Posterior cingulate gyrus (tissue), 11 donors: ENCODE results near the gene NPR2.

Experiments used
- DNase-seq, 10 donors: peaks; one replicate each; pipeline versions ENCODE4 v3.0.0 to v3.0.0-alpha.2; 2020 to 2021; ENCODE audit warnings: mixed read lengths in 3 of 10
- intact Hi-C: fragments of 100-400 bp; cut with DNase I; formaldehyde crosslinking; loops from one replicate; pipeline ENCODE4 v1.15.1; 2023

Gene NPR2

DNA sequence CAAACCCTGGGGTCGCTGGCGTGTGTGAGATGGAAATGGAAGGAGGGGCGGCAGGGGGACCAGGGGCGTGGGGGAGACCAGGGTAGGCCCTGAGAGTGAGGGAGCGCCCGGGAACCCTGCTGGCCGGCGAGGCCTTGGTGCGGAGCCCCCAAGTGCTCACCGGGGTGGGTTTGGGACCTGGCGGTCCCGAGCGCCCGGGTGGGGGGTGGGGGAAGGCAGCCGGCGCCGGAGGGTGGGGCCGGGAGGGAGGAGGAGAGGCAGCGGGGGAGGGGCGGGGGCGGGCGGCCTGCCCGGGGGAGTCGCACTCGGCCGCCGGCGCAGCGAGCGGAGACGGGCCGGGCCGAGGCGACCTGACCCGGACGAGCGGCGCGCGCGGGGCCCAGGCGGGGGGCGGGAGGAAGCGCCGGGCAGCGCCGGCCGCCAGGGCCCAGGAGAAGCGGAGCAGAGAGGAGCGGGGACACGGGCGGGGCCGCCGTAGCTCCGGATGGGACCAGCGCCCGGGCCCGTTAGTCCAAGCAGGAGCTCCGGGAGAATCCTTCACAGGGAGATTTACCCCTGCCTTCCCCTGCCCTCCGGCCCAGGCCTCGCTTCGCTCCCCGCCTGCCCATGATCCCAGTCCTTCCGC is at the start of gene NPR2:
NPR2 (plus strand) TSS at position 295 of the 625 bp plus-strand sequence. CDS start 818 bp downstream, outside the sequence.
- intact Hi-C loops, result loop anchor here (2.0 to 5.0 kb wide), 2 partner anchors 36 to 91 kb away; partner anchors contain the start of genes FAM221B and TMEM8B
- DNase-seq, result peak in 3 of 10 donors; percentile 19 to 91 (median 27)

DNA sequence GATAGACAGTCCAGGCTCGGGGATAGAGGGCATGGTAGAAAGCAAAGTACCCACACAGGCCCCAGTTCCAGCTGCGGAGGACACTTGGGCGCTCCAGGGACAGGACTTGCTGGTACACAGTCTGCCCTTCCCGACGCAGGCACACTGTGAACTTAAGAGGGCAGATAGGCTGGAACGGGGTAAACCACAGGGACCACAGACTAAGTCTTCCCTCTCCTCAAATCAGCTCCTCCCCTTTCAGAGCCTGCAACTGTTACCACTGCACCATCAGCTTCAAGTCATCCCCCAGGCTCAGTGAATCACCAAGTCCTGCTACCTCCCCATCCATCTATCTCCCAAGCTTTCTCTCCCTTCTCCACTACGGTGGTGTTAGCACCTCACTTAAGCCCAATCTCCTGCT is 49.7 kb upstream of the NPR2 start:
- intact Hi-C loops, result no loop called here
- DNase-seq, result peak in 1 of 10 donors; percentile 15

DNA sequence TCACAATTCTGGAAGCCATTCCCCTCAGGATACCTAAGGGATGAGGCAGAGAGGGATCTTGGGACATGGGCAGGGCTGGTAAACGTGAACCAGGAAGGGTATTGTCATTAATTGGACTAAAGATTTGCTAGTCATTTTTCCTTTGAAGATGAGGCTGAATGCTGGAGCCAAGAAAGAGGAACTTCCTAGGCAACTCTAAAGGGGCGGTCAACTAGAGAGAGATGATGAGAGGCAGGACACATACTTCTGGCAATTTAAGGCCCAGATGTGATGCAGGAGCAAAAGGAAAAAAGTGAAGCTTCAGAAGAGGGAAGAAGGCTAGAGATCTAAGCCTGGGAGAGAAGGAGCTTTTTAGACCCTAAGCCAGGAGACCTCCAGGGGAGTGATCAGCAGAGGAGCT is 47.9 kb upstream of the NPR2 start:
- no peak for DNase-seq
- intact Hi-C loops, result no loop called here

DNA sequence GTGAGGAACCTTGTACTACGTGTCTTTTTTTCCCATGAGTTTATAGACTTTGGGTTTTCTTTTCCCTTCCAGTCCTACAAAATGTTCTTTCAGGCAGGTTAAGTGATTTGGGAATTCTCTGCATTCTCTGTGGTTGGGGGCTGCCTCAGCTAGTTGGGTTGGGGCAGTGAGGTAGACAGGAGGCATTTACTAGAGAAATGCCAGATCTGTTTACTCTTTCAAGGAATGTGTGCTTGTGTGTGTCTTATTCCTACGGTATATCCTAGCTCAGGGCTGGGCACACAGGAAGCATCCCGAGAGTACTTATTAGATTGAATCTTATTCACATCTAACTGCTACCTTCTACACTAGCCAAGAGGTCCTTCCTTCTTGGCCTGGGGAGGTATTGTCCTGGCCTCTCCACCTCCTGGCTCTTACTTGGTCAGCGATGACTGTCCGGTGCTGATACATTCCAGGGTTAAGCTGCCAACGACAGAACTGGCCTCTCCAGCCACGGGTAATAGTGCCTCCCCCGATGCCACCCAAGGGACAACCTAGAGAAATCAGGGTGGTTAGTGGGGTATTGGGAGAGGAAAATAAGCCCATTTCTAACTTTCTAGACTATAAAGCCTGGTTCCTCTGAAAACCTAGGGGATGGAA is 47.4 kb upstream of the NPR2 start:
- DNase-seq, result no peak
- intact Hi-C loops, result no loop called here

DNA sequence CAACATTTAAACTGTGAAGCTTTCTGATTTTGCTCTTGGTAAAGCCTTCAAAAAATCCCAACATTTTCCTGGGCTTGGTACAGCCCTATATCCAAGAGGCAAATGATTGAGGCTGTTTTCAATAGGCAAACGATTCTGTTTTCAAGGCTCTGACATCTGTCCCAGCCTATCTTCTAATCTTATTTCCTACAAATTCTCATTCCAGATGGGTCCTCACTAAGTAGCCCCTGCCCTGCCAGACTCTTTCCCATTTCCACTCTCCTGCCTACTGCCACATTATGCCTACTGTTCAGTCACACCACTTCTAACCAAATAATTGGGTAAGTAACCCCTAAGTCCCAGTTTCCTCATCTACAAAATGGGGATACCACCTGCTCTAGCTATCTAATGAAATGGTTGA is 45.8 kb upstream of the NPR2 start:
- intact Hi-C loops, result no loop called here
- no peak for DNase-seq

DNA sequence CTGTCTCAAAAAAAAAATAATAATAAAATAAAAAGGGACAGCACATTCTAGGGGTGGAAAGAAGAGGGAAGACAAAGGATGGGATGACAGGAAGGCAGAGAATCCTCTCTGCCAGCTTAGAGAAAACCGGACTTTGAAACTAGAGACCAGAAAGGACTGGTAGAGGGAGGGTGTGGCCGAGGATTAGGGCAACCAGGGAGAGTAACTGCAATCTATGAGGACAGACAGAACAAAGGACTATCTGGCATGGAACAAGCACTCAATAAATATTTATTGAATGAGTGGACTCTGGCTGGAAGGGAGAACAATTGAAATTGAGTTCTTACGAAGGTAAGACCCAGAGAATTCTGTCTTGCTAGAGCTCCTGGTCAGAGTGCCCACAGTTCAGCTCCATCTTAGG is 44.8 kb upstream of the NPR2 start:
- DNase-seq, result no peak
- intact Hi-C loops, result no loop called here

DNA sequence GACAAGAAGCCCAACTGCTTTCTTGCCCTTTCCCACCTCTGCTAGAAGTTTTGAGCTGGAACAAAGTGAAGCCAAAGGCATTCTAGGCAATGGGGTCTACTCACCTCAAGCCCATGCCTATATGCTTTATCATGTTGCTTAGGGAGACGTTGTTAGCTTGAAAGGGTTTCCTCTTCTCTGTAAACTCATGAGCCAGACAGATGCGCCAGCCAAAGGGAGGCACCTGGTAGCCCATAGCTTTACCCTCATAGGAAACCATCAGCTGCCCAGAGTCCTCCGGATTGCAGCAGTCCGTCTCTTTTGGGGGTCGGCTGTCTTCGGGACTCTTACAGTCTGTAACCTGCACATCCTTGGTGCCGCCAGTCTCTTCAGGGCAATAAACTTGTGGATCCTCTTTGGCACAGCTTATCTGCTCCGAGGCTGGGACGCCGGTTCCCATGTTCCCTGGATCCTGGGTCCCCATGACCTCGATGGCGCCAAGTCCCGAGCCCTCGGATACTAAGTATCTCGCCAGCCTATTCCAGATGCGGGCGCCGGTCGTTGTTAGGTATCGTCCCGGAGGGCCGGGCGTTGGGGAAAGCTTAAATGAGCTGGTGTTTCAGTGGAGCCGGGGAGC is 43.0 kb upstream of the NPR2 start:
- intact Hi-C loops, result no loop called here
- DNase-seq, result no peak

DNA sequence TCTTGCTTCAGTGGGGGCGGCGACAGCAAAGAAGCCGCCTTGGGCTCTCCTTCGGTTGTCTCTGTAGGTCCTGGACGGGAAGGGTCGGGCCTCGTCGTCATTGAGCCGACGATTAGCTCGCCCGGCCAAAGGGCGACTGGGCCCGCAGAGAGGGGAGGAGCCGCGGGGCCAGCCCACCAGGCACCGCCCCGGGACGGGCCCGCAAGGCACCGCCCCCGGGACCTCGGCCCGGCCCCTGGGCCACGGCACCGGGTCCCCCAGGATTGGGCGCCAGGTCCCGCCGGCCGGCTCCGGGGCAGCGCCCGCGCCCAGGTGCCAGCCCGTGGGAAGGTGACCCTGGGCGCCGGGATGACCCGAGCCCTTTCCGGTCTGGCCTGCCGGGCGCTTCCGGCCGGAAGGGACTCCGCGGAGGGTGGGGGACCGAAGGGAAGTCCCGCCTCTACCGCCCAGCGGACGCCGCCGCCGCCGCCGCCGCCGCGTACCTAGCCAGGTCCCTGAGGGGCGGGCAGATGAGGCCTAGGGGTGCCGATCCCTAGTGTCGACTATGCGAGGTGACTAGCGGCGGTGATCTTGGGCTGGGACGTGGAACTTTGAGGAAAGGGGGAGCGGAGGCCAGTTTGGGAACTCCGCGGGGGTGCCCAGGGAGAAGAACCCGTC is 42.4 kb upstream of the NPR2 start, which contains the start of the genes GBA2 and RGP1:
GBA2 (minus strand) TSS at position 371 of the 657 bp plus-strand sequence. CDS start 524 bp downstream, outside the sequence.
RGP1 (plus strand) TSS at position 430 of the 657 bp plus-strand sequence. CDS start 469 bp downstream, outside the sequence.
- peak; percentile 69 to 98 (median 84) for DNase-seq
- intact Hi-C loops, result no loop called here

DNA sequence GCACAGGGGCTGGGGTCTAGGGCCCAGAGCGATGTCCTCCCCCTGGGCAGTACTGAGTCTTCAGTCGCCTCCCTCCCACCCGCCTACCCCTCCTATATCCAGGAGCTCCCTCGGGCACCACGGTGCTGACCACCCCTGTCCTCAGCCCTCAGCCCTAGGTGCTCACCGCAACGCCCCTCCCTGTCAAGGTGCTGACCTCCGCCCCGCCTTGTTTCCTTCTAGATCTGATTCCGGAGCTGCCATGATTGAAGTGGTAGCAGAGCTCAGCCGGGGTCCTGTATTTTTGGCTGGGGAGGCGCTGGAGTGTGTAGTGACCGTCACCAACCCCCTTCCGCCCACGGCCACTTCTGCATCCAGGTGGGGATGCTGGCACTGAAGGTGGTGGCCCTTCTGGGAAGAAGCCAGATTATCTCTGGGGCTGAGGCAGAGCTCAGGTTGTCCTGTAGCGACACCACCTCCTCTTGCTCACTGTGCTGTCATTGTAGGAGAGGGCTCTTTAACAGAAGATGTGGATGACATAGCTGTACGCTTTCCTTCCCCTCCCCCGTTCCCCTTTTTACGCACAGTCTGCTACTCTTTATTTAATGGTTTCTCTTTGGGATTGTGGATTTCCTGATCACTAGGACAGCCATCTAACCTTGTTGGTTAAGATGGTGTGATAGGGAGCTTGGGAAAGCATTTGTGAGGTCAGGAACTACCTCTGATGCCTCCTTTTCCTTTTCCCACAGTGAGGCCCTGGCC is 41.7 kb upstream of the NPR2 start:
- intact Hi-C loops, result no loop called here

DNA sequence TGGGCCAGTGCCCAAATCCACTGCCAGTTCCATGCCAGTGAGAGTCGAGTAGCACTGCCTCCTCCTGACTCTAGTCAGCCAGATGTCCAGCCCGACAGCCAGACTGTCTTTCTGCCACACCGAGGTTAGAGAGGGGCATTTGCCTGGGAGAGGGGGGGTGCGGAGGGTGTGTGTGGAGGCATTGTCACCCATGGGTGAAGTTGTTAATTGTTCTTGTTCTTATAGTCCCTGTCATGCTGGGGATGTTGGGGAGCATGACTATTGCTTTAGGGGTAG is 41.2 kb upstream of the NPR2 start:
- intact Hi-C loops, result no loop called here

More for the DNA sequence above, 41.7 kb upstream of the NPR2 start:
- DNase-seq, result peak in 5 of 10 donors; percentile 21 to 84 (median 77)

DNA sequence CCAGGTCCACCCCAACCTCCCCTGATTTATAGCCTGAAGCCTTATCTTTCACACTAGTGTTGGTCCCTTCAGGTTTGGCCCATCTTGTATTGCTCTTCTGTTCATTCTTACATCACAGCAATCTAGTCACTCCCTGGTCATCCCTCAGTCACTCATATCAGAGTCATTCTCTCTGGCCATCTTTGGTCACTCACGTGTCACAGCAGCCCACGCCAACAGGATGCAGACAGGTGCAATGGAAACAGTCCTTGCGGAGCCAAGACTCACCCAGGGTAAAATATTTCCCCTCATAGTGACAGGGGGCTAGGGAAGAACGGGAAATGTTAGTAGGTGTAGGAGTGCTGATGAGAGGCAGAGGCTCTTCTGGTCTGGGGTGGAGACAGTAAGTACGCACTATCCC is 37.9 kb upstream of the NPR2 start:
- intact Hi-C loops, result no loop called here
- peak in 2 of 10 donors; percentile 7 to 30 for DNase-seq

More for the DNA sequence above, 41.2 kb upstream of the NPR2 start:
- DNase-seq, result peak in 3 of 10 donors; percentile 15 to 78 (median 64)

DNA sequence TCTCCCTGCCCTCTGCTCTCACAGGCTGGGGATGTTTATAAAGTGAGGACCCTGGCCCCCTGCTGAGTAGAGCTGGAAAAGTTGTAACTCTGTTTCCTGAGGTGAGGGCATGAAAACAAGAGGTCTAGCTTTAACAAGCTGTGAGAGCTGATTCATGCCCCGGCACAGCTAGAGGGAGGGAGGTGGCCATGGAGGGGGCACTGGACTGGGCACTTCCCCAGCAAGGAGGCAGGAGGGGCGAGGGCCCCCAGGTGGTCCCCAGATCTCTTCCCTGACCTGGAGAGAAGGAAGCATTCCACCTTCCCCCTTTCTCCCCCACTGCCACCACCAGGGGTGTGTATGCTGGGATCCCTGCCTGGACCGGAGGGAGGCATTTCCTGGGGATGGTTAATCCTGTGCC is 37.1 kb upstream of the NPR2 start, which contains the start of gene MSMP:
MSMP (minus strand) TSS at position 13 of the 400 bp plus-strand sequence. CDS start 147 bp downstream, outside the sequence.
- intact Hi-C loops, result no loop called here
- peak in 2 of 10 donors; percentile 61 to 66 for DNase-seq

DNA sequence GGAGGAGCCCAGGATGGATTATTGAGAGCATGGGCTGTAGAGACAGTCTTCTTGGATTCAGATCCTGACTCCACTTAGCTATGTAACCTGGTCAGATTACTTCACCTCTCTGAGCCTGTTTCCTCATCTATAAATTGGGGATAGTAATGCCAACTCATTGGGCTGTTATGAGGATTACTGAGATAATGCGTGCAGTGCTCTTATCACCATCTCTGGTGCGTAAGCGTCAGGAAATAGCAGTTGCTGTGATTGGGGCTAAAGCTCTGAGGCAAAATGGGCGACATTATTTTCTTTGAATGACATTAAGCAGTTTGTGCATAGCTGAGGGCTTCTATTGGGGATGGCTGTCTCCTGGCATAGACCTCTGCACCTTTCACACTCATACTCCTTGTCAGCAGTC is 36.3 kb upstream of the NPR2 start:
- intact Hi-C loops, result no loop called here

DNA sequence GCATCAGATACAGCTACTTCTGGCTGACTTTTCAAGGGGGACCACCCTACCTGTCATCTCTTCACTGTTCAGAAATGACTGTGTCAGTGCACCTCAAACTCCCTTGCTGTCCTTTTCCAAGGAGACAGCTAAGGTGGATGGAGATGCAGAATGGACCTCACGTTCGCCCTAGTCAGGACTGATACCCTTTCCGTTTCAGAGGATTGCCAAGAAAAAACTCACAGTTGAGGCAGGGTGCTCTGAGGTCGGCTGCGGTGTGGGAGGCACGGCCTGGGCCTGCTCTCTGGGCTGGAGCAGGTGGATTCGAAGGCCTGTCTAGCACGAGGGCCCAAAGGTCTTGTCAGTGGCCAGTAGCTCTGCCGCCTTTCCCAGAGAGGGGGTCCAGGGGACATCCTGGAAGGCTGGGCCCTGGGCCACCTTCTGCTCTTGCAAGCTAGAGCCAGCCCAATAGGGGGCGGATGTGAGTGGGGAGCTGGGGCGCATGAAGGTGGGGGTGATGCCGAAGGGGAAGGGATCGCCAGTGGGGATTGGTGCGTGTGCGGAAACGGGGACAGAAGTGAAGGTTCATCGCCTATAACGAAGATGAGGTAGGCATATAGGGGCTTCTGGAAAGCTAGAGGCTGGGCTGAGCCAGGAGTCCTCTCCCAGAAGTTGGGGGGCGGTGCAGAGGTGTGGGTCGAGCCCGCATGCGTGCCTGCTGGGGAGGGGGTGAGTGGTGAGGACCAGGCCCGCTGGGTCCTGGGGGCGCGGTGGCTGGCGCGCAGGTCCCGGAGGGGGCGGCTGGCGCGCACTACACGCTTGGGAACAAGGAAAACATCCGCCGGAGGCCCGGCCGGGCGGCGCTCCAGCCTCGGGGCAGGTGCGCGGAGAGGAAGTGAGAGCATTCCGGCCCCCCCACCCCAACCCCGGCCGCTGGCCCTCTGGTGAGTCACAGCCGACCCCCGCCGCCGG is 34.8 kb upstream of the NPR2 start:
- peak; percentile 45 to 96 (median 65) for DNase-seq
- intact Hi-C loops, result no loop called here

More for the DNA sequence above, 36.3 kb upstream of the NPR2 start:
- no peak for DNase-seq

DNA sequence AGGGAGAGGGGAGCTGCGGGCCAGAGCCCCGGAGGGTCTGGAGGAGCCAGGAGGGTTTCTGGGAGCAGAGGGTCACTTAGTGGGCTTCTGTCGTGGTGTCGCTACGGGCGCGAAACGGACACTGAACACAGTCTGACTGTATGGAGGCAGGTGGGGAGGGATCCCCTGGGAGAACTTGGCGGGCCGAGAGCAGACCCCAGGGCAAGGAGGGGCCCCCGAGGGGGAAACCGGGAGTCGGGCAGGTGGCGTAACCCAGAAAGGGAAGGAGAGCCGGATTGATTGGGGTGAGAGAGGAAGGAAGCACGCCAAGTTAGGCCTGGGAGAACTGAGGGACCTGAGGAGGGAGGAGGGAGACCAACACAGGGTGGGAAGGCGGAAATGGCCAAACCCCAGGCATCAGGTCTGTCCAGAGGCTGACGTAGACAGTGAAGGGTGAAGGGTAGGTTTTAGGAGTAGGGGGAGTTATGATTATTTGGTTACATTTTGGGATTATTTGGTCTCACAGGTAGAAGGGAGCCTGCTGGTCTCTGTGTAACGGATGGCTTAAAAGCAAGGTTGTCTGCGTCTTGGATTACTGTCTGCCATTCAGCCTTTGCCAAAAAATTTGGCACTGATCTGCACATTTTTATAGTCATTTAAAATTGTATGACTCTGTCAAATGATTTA is 34.0 kb upstream of the NPR2 start:
- DNase-seq, result peak in 2 of 10 donors; percentile 34 to 78
- intact Hi-C loops, result no loop called here

DNA sequence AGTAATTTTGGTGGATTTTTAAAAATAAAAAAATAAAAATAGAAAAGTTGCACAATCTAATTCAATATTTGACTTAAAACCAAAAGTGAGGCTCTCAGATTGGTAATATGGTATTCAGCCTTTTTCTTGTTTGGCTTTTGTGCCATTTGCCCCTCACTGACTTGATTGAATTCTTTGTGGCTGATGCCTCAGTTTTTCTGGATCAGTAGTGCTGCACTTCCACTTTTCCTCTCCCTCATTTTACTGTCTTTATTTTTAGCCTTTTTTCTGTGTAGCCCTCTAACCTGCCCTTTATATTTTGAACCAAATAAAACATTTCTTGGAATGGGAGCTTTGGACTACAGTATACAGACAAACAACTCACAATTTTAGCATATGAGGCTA is 33.5 kb upstream of the NPR2 start:
- DNase-seq, result no peak
- intact Hi-C loops, result no loop called here

DNA sequence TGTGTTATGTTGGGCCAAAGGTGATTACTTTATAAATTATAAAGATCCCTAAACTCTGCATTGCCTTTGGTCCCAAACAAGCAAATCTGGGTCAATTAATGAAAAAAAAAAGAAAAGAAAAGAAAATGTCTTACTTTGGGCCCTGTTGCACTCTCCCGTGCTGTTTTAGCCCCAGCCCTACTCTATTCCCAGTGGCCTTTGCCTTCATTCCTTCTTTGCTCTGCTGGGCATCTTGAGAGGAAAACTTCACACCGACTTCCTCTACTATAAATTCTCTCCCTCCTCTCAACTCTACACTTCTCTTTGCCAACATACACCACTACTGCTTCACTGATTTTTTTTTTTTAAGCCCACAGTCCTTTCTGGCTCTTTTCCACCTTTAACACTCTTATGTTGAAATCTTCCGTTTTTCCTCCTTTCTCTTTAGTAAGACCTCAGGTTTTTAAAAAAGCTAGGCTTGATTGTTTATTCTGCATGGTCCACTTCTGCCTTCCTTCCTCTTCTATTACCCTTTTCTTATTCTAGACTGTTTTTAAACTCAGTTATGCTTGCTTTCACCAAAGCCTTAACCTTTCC is 32.8 kb upstream of the NPR2 start:
- no peak for DNase-seq
- intact Hi-C loops, result no loop called here

DNA sequence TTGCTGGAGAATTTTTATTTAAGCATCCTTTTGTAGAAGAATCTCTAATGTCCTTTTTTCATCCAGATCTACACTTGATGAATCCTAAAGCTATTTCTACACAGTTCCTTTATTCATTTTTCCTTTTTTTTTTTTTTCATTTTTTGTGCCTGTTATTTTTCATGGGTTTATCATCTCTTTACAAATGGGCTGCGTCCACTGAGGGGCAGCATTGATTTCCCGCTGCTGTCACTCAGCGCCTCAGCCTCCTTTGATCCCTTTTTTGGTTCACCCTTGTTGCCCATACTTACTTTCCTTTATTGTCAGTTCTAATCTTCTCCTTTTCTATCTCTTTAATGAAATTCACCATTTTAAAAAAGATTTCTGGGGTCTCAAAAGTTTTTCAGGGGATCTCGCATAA is 31.6 kb upstream of the NPR2 start:
- no peak for DNase-seq
- intact Hi-C loops, result no loop called here
